Measurements from ENCODE around the gene AXDND1.
A peak's percentile ranks its signal among the peaks of the same experiment; 100 is the strongest.
"Not testable (repeated sequence)": the region's sequence is repeated elsewhere in the genome, so short reads cannot be mapped to it uniquely, and the experiment has no call there.

The AXDND1 gene

DNA sequence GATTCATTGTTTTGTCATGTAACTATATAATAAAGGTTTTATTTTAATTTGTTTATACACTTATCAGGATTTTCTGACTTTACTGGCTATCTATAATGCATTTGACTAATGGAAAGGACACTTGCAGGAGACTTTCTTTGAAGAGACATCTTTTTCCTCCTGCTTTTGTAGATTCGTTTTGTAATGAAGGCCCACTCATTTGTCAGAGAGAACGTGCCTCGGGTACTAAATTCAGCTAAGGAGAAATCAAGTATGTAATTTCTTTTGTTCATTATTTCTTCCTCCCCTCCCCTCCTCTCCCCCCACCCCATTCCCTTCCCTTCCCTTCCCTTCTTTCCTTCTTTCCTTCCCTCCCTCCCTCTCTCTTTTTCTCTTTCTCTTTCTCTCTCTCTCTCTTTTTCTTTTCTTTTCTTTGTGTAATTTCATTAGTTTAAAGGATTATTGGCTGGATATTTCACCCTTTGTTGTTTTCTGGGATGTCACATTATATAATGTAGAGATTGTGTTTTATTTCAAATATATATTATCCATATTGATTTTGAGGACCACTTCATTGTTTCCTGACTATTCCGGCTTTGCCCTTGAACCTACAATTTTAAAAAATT lies 23.7 kb upstream of the AXDND1 start:
- DNase-seq (ENCODE audit: insufficient read length, low spot score) (no peak), FAIRE-seq (no peak)

DNA sequence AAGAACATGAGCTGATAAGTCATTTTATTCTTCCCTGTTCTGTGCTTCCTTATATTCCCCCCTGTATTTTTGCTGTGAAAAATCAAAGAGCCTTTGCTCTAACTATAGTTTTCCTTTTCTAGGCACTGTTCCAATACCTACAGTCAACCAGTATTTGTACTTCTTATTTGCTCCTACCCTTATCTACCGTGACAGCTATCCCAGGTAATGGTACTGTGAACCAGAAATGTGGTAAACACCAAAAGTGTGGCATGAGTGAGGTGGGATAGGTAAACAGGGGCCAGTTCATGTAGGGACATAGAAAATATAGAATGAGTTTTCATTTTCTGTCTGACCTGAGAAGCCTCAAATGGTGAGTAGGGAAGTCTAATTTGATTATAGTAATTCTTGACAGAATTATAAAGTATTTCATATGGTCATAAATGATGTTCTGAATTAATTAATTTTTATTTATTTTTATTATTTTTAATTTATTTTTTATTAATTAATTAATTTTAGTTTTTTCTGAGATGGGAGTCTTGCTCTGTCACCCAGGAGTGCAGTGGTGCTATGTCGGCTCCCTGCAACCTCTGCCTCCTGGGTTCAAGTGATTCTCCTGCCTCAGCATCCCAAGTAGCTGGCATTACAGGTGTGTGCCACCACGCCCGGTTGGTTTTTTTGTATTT lies 22.9 kb upstream of the AXDND1 start:
- TF ChIP-seq, protein P1, sequence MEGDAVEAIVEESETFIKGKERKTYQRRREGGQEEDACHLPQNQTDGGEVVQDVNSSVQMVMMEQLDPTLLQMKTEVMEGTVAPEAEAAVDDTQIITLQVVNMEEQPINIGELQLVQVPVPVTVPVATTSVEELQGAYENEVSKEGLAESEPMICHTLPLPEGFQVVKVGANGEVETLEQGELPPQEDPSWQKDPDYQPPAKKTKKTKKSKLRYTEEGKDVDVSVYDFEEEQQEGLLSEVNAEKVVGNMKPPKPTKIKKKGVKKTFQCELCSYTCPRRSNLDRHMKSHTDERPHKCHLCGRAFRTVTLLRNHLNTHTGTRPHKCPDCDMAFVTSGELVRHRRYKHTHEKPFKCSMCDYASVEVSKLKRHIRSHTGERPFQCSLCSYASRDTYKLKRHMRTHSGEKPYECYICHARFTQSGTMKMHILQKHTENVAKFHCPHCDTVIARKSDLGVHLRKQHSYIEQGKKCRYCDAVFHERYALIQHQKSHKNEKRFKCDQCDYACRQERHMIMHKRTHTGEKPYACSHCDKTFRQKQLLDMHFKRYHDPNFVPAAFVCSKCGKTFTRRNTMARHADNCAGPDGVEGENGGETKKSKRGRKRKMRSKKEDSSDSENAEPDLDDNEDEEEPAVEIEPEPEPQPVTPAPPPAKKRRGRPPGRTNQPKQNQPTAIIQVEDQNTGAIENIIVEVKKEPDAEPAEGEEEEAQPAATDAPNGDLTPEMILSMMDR (IDR thresholded peaks at IDR 0.05; ENCODE audit: insufficient read depth, missing control alignments), result no peak
- no peak for FAIRE-seq

More for the DNA sequence above, 23.7 kb upstream of the AXDND1 start:
- TF ChIP-seq, protein P1 (IDR thresholded peaks at IDR 0.05; ENCODE audit: insufficient read depth, missing control alignments), result no peak

DNA sequence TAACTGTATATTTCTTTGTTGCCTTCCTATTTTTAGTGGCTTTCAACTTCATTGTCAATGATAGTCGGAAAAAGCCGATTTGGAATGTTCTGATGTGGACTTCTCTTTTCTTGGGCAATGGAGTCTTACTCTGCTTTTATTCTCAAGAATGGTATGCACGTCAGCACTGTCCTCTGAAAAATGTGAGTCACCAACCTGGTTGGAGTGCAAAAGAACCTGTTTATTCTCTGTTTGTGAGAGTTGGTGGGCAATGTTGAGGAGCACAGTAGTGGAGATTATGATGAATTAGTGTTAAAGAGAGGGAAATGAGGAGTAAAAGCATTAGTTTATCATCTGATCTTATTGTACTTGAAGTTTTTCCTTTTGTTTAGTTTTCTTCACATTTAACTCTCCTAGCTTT lies 14.5 kb upstream of the AXDND1 start:
- FAIRE-seq (no peak), DNase-seq (ENCODE audit: insufficient read length, low spot score) (no peak)
- TF ChIP-seq, protein P1 (IDR thresholded peaks at IDR 0.05; ENCODE audit: insufficient read depth, missing control alignments), result no peak

More for the DNA sequence above, 22.9 kb upstream of the AXDND1 start:
- DNase-seq (ENCODE audit: insufficient read length, low spot score), result no peak

GRCh38 chr1:179352236-179352635 lies 13.5 kb upstream of the AXDND1 start:
- TF ChIP-seq, protein P1 (IDR thresholded peaks at IDR 0.05; ENCODE audit: insufficient read depth, missing control alignments), result no peak
- peak; percentile 32 for FAIRE-seq
- no peak for DNase-seq (ENCODE audit: insufficient read length, low spot score)

DNA sequence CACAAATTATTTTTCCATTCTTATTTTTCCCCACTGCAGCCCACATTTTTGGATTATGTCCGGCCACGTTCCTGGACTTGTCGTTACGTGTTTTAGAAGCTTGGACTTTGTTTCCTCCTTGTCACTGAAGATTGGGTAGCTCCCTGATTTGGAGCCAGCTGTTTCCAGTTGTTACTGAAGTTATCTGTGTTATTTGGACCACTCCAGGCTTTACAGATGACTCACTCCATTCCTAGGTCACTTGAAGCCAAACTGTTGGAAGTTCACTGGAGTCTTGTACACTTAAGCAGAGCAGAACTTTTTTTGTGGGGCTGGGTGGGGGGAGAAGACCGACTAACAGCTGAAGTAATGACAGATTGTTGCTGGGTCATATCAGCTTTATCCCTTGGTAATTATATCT lies 12.2 kb upstream of the AXDND1 start:
- FAIRE-seq (no peak), DNase-seq (ENCODE audit: insufficient read length, low spot score) (no peak)
- TF ChIP-seq, protein P1 (IDR thresholded peaks at IDR 0.05; ENCODE audit: insufficient read depth, missing control alignments), result no peak

DNA sequence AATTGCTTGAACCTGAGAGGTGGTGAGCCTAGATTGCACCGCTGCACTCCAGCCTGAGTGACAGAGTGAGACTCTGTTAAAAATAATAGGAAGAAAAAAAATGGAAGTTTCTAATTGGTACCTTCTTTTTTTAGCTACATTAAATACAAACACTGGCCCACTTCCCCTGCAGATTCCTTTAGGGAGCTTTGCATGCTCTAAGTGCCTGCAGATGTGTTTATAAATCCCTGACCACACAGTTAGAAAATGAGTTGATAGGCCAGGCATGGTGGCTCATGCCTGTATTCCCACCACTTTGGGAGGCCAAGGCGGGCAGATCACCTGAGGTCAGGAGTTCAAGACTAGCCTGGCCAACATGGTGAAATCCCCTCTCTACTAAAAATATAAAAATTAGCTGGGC lies 4.1 kb upstream of the AXDND1 start:
- DNase-seq (ENCODE audit: insufficient read length, low spot score); FAIRE-seq: not testable (repeated sequence)

GRCh38 chr1:179366093-179366800 lies 476 bp downstream of the AXDND1 start:
- DNase-seq (ENCODE audit: insufficient read length, low spot score) (no peak), FAIRE-seq (no peak)
- TF ChIP-seq, protein P1 (IDR thresholded peaks at IDR 0.05; ENCODE audit: insufficient read depth, missing control alignments), result no peak
